K562 (cell line): ENCODE measurements around the gene CLDN10. TPM values are rescaled to one million over a fixed set of nuclear protein-coding genes. Genes with fewer than 3 reads are reported as not detected.

Experiments used
- ATAC-seq: fragments of 200-7000 bp; cut with Tn5 transposase; 3 replicates; pipeline ENCODE4 v1.9.1; 2020; ENCODE audit warnings: moderate library complexity
- BruUV-seq: library from RNA; stranded (reverse); fragments of 400-500 nt; replicated peaks from 2 replicates; lab custom pipeline; 2021; lab: Mats Ljungman, UMichigan
- CTCF ChIA-PET: fragments of 300-600 bp; formaldehyde crosslinking; extraction: SDS; loops from one replicate; lab custom pipeline; 2021; ENCODE audit warnings: low intra/inter-chr PET ratio; lab: Yijun Ruan, JAX
- POLR2A ChIA-PET: fragments of 300-600, 350-650 bp; sonication (Branson Sonifier 250); formaldehyde crosslinking; extraction: SDS; loops from one replicate; lab custom pipeline; 2021; ENCODE audit warnings: antibody characterized with exemption, inconsistent platforms; lab: Yijun Ruan, JAX
- DNase-seq, 4 experiments: peaks; one replicate each; pipeline versions ENCODE4 v3.0.0 to v3.0.0-alpha.2; 2011 to 2018; ENCODE audit warnings: low spot score in 3 of 4, mixed read lengths in 3 of 4; ENCODE audit errors: extremely low read depth in 1 of 4
- FAIRE-seq: peaks from 2 replicates; lab custom pipeline; 2011; peaks lifted over from hg19 to GRCh38; lab: Jason Lieb, UNC
- H2AFZ ChIP-seq: 2 replicates; pipeline ENCODE4 v1.6.0; 2011; ENCODE audit warnings: low read depth, low read length, control low read depth, inconsistent platforms
- H3K27ac ChIP-seq: fragments of 200-600 bp; 3 replicates; pipeline ENCODE4 v1.8.0; 2011; ENCODE audit warnings: low read depth, mild to moderate bottlenecking, control low read depth, inconsistent platforms, low read length, moderate library complexity, mixed read lengths; ENCODE audit errors: extremely low read depth
- H3K27me3 ChIP-seq, 2 experiments: fragments of 300-600 bp in 1 of 2; 2 replicates in 1 of 2; 3 replicates in 1 of 2; pipeline versions ENCODE4 v1.6.0 to v1.8.0; 2011; ENCODE audit warnings: inconsistent platforms in 2 of 2, low read length in 2 of 2, mild to moderate bottlenecking in 1 of 2, mixed read lengths in 1 of 2, moderate library complexity in 1 of 2; ENCODE audit not compliant: control insufficient read depth in 2 of 2, insufficient read depth in 2 of 2
- H3K36me3 ChIP-seq: fragments of 300-600 bp; 3 replicates; pipeline ENCODE4 v1.8.0; 2011; ENCODE audit warnings: mild to moderate bottlenecking, low read length, inconsistent platforms; ENCODE audit not compliant: control insufficient read depth, insufficient read depth
- H3K4me1 ChIP-seq, 2 experiments: fragments of 200-600 bp in 1 of 2; replicated peaks in 1 of 2; 2 replicates in 1 of 2; 3 replicates in 1 of 2; pipeline versions ENCODE4 v1.5.1 to v1.8.0; 2011; ENCODE audit warnings: inconsistent platforms in 2 of 2, low read length in 2 of 2, mild to moderate bottlenecking in 1 of 2, mixed read lengths in 1 of 2, moderate library complexity in 1 of 2; ENCODE audit not compliant: control insufficient read depth in 2 of 2, insufficient read depth in 2 of 2
- H3K4me2 ChIP-seq: 2 replicates; pipeline ENCODE4 v1.6.1; 2011; ENCODE audit warnings: low read length, control low read depth, inconsistent platforms, mixed read lengths; ENCODE audit not compliant: insufficient read depth
- H3K4me3 ChIP-seq: fragments of 200-600 bp; sonication (generic), shearing (Covaris generic); 2 replicates; pipeline ENCODE4 v1.5.1; 2016; ENCODE audit warnings: control low read depth, inconsistent platforms
- H3K79me2 ChIP-seq: fragments of 200-600 bp; 3 replicates; pipeline ENCODE4 v1.8.0; 2011; ENCODE audit warnings: low read length, inconsistent platforms; ENCODE audit not compliant: control insufficient read depth, insufficient read depth
- H3K9ac ChIP-seq, 2 experiments: 2 replicates each; pipeline versions ENCODE4 v1.6.0 to v1.6.1; 2011; ENCODE audit warnings: low read depth in 2 of 2, low read length in 2 of 2, control low read depth in 1 of 2, inconsistent platforms in 1 of 2, mild to moderate bottlenecking in 1 of 2, mixed read lengths in 1 of 2; ENCODE audit not compliant: insufficient read depth in 1 of 2
- H3K9me1 ChIP-seq: one replicate; pipeline ENCODE4 v1.6.0; 2011; ENCODE audit warnings: inconsistent platforms, mild to moderate bottlenecking, low read length, moderate library complexity; ENCODE audit not compliant: control insufficient read depth, insufficient read depth
- H3K9me3 ChIP-seq: replicated peaks from 2 replicates; pipeline ENCODE4 v1.5.1; 2011; ENCODE audit warnings: low read depth, low read length, inconsistent platforms; ENCODE audit not compliant: control insufficient read depth, insufficient read depth
- H4K20me1 ChIP-seq: replicated peaks from 2 replicates; pipeline ENCODE4 v1.6.1; 2011; ENCODE audit warnings: low read length, inconsistent platforms, mixed read lengths; ENCODE audit not compliant: control insufficient read depth, insufficient read depth
- BRCA1 ChIP-seq, 2 experiments: fragments of 450-650 bp in 1 of 2; sonication (generic) in 1 of 2; formaldehyde crosslinking in 1 of 2; IDR thresholded peaks; 2 replicates each; pipeline versions ENCODE4 v1.5.0 to v1.6.1; 2017 to 2020; ENCODE audit warnings: mild to moderate bottlenecking in 1 of 2, missing genetic modification reagents in 1 of 2
- CBFA2T3 ChIP-seq: fragments of 450-650 bp; IDR thresholded peaks from 2 replicates; pipeline ENCODE4 v1.6.1; 2017
- CBX3 ChIP-seq, 2 experiments: IDR thresholded peaks; 1 replicate in 1 of 2; 2 replicates in 1 of 2; pipeline ENCODE4 v1.6.1; 2012; ENCODE audit warnings: inconsistent platforms in 2 of 2, low read length in 2 of 2, borderline replicate concordance in 1 of 2, control low read depth in 1 of 2
- HDGF ChIP-seq: fragments of 450-650 bp; IDR thresholded peaks from 2 replicates; pipeline ENCODE4 v1.6.1; 2016
- IFI16 ChIP-seq: fragments of 250-450 bp; sonication (Bioruptor Pico); IDR thresholded peaks from 2 replicates; pipeline ENCODE4 v2.1.2; 2022; ENCODE audit warnings: mild to moderate bottlenecking, inconsistent platforms
- MYC ChIP-seq, 2 experiments: fragments of 250-450 bp in 1 of 2; sonication (Bioruptor Pico) in 1 of 2; IDR thresholded peaks; 2 replicates each; pipeline versions ENCODE4 v1.5.1 to v1.6.1; 2012 to 2021; ENCODE audit warnings: low read depth in 2 of 2, borderline replicate concordance in 1 of 2, improper control_type of control experiment in 1 of 2, low read length in 1 of 2, mild to moderate bottlenecking in 1 of 2, moderate library complexity in 1 of 2
- PCBP2 ChIP-seq: fragments of 200-400 bp; formaldehyde crosslinking; IDR thresholded peaks from 2 replicates; pipeline ENCODE4 v1.6.1; 2018; ENCODE audit warnings: low read length, low read depth, mild to moderate bottlenecking, moderate library complexity; ENCODE audit not compliant: poor library complexity, severe bottlenecking
- SMARCC2 ChIP-seq: fragments of 450-650 bp; IDR thresholded peaks from 2 replicates; pipeline ENCODE4 v1.6.1; 2017; ENCODE audit warnings: antibody characterized with exemption, moderate library complexity, mild to moderate bottlenecking, low read depth
- TSHZ1 ChIP-seq: fragments of 250-450 bp; sonication (Bioruptor Pico); IDR thresholded peaks from 2 replicates; pipeline ENCODE4 v1.4.0; 2020; ENCODE audit warnings: mild to moderate bottlenecking, moderate library complexity
- XRCC3 ChIP-seq: fragments of 450-650 bp; IDR thresholded peaks from 2 replicates; pipeline ENCODE4 v1.6.1; 2017; ENCODE audit warnings: mild to moderate bottlenecking, moderate library complexity
- ZBTB2 ChIP-seq: fragments of 450-650 bp; IDR thresholded peaks from 2 replicates; pipeline ENCODE4 v1.6.1; 2016; ENCODE audit warnings: antibody characterized with exemption
- ZKSCAN1 ChIP-seq: fragments of 150-350 bp; IDR thresholded peaks from 2 replicates; pipeline ENCODE4 v1.6.1; 2016; ENCODE audit warnings: low read depth, low read length
- ZNF77 ChIP-seq: fragments of 250-450 bp; sonication (Bioruptor Pico); IDR thresholded peaks from 2 replicates; pipeline ENCODE4 v1.5.0; 2020
- WGBS: fragments of 100-300 bp; shearing (Covaris generic); methylation state at CpG from one replicate; pipeline ENCODE4 v1.1.6; 2016; ENCODE audit warnings: low coverage, mixed read lengths; ENCODE audit not compliant: insufficient coverage; ENCODE audit errors: missing lambda C conversion rate; 5-methylcytosine and 5-hydroxymethylcytosine counted together
- in situ Hi-C: fragments of 300-500 bp; cut with MboI; formaldehyde crosslinking; loops from 4 replicates; pipeline ENCODE4 v1.15.0; 2018; ENCODE audit warnings: inconsistent platforms, mixed read lengths
- intact Hi-C: fragments of 100-400 bp; cut with micrococcal nuclease; formaldehyde crosslinking; loops from 2 replicates; pipeline ENCODE4 v1.14.2; 2022
- polyA plus RNA-seq, 8 experiments: library from polyadenylated mRNA; depleted of rRNA in 4 of 8; stranded (reverse) in 5 of 8; unstranded in 3 of 8; fragments of >200 nt; fragmentation: Nextera tagmentation in 2 of 8; fragmentation: Illumina TruSeq in 1 of 8; extraction: Ambion mirVana in 2 of 8; extraction: Trizol in 1 of 8; gene quantifications; 2 replicates each; pipeline versions ENCODE4 v1.2.1 to v1.2.3, GENCODE V29; 2011 to 2014; ENCODE audit warnings: inconsistent platforms in 1 of 8, missing spikeins in 1 of 8
- total RNA-seq, 7 experiments: library from RNA; depleted of rRNA in 6 of 7; stranded (reverse); fragments of >200 nt in 6 of 7; fragmentation: Illumina TruSeq in 2 of 7; extraction: Trizol in 2 of 7; gene quantifications; 2 replicates each; pipeline versions ENCODE4 v1.2.1 to v1.2.3, GENCODE V29; 2011 to 2021; ENCODE audit warnings: low replicate concordance in 1 of 7
- TF ChIP-seq, protein P1 (sequence below): fragments of 450-650 bp; conservative IDR thresholded peaks from 2 replicates; pipeline ENCODE4 v1.6.1; 2016; ENCODE audit warnings: missing genetic modification characterization, low read depth, mild to moderate bottlenecking, control low read depth, missing compliant biosample characterization

Gene CLDN10
- total and polyA plus RNA-seq, 9 of the 15 experiments (the other 6 are each of a cell fraction or from before 2014, with no cell fraction given): not detected

- H3K9ac ChIP-seq: no peak overlapping the region
- H2AFZ ChIP-seq: no peak overlapping the region
- ATAC-seq (no peak), FAIRE-seq (no peak), DNase-seq (no peak)
- in situ Hi-C loops: loop anchor here (25.0 kb wide), 1 partner anchor 293 kb away; no protein-coding TSS in a partner anchor
- no TSS peak for BruUV-seq
- no peak overlapping the region for H3K4me2 ChIP-seq
- CTCF ChIA-PET: no interaction called here
- H3K4me1 ChIP-seq: no peaks in the 10 kb centered on the region; a peak in 1 of 5 replicates
- no peaks in the 10 kb centered on the region for H3K79me2 ChIP-seq
- no peak overlapping the region for H3K27ac ChIP-seq
- POLR2A ChIA-PET: interaction anchor here (1.0 kb wide), 1 partner anchor 32 kb away, joined by 3 read pairs; no protein-coding TSS in a partner anchor
- TF ChIP-seq HDGF (no peak), CBFA2T3 (no peak), CBX3 (IDR thresholded peaks at IDR 0.05; ENCODE audit: borderline replicate concordance in 1 of 2, low read length in 2 of 2) (no peak), BRCA1 (IDR thresholded peaks at IDR 0.05) (no peak), BRCA1 (CRISPR knock-in tag; IDR thresholded peaks at IDR 0.05) (no peak), ZNF77 (CRISPR knock-in tag) (no peak), ZBTB2 (no peak), MYC (IDR thresholded peaks at IDR 0.05; ENCODE audit: low read depth, low read length) (no peak), MYC (CRISPR knock-in tag; IDR thresholded peaks at IDR 0.05; ENCODE audit: borderline replicate concordance, low read depth) (no peak), IFI16 (CRISPR knock-in tag) (no peak), ZKSCAN1 (no peak), XRCC3 (no peak), SMARCC2 (no peak), PCBP2 (no peak), TSHZ1 (no peak)
- TF ChIP-seq, protein P1, sequence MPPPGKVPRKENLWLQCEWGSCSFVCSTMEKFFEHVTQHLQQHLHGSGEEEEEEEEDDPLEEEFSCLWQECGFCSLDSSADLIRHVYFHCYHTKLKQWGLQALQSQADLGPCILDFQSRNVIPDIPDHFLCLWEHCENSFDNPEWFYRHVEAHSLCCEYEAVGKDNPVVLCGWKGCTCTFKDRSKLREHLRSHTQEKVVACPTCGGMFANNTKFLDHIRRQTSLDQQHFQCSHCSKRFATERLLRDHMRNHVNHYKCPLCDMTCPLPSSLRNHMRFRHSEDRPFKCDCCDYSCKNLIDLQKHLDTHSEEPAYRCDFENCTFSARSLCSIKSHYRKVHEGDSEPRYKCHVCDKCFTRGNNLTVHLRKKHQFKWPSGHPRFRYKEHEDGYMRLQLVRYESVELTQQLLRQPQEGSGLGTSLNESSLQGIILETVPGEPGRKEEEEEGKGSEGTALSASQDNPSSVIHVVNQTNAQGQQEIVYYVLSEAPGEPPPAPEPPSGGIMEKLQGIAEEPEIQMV (tag): no peak
- no peaks in the 10 kb centered on the region for H4K20me1 ChIP-seq
- no peaks in the 10 kb centered on the region for H3K36me3 ChIP-seq
- H3K9me1 ChIP-seq: no peaks in the 10 kb centered on the region
- no peaks in the 10 kb centered on the region for H3K9me3 ChIP-seq
- H3K27me3 ChIP-seq: no peaks in the 10 kb centered on the region; a peak in 2 of 5 replicates
- no peak overlapping the region for H3K4me3 ChIP-seq
- intact Hi-C loops: no loop called here
- WGBS: 0% methylated on average over 2 of the region's 2 CpGs
These were observed 8.2 kb upstream of the CLDN10 start for GRCh38 chr13:95544293-95544692.
